NCI-H187 treated with DMSO at 0.1 percent for 48 hours (cell line): ENCODE data around the gene CCR3.

Experiments used
- DNase-seq: peaks from one replicate; lab custom pipeline; 2025; lab: John Stamatoyannopoulos, UW

Gene CCR3

DNA sequence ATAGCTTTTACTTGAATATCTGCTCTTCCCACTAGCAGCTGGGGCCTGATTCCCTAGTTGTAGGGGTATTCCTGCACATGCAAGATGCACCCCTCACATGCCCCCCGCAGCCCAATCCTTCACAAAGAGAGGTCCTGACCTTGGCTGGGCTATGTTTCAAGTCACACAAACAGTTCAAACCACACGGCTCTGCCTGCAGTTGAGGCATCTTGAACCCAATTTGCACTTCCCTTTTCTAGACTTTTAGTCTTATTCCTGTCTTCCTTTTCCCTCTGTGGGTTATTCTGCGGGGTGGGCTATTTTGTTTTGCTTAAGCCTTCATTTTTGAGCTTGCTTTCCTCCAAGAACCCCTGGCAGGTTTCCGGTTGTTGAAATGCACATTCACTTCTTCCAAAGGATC is 20.9 kb upstream of the CCR3 start:
- DNase-seq = no peak

GRCh38 chr3:46221938-46222337 is 20.3 kb upstream of the CCR3 start:
- no peak for DNase-seq

- no peak for DNase-seq
Observed at GRCh38 chr3:46222435-46223161, 19.7 kb upstream of the CCR3 start.

- no peak for DNase-seq
Observed at GRCh38 chr3:46228260-46229242, 13.7 kb upstream of the CCR3 start.

DNA sequence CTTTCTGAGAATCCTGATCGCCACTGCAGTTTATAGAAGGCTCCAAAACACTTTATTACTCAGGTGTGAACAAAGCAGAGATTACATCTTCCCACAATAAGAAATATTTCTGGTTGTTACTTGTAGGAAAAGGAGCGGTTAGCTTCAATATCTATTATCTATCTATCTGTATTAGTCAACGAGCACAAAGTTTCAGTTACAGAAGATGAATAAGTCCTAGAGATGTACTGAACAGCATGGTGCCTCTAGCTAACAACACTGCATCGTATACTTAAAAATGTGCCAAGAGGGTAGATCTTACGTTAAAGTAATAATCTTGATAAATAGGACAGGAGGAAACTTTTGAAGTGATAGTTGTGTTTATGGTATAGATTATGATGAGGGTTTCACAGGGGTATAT is 10.9 kb upstream of the CCR3 start:
- no peak for DNase-seq

DNA sequence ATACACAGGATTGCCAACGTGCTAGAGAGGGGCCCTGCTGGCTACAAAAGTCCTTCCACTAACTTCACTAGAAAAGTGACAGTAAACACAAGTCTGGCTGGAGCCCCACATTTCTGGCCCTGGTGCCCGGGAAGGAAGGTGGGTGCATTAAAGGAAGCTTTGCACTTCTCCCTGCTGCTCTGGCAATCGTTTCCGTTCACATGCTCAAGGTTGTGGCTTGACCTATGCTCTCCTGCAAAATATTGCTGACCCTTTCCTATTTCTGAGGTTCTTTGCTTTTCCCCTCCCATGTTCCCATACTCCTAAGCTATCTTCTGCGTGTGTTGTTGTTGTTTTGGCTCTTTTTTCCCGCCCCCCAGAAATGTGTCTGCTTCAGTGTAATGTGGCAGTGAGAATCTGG is 9.1 kb upstream of the CCR3 start:
- DNase-seq = no peak

DNA sequence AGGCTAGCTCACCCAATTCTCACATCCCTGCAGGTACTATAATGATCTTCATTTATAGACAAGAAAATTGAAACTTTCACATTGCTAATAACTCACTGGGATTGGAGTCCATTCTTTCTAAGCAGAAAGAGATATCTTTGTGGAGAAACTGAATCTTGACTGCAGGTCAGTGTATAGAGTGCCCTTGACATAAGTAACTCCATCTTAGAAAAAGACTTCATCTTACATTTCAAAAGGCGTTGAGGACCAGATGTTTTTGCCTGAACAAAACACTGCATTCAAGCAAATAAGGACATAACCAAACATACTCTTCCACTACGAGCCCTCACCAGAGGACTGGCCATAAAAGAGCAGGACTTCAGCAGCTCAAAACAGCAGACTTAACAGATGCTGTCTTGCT is 6.8 kb upstream of the CCR3 start:
- DNase-seq = no peak

DNA sequence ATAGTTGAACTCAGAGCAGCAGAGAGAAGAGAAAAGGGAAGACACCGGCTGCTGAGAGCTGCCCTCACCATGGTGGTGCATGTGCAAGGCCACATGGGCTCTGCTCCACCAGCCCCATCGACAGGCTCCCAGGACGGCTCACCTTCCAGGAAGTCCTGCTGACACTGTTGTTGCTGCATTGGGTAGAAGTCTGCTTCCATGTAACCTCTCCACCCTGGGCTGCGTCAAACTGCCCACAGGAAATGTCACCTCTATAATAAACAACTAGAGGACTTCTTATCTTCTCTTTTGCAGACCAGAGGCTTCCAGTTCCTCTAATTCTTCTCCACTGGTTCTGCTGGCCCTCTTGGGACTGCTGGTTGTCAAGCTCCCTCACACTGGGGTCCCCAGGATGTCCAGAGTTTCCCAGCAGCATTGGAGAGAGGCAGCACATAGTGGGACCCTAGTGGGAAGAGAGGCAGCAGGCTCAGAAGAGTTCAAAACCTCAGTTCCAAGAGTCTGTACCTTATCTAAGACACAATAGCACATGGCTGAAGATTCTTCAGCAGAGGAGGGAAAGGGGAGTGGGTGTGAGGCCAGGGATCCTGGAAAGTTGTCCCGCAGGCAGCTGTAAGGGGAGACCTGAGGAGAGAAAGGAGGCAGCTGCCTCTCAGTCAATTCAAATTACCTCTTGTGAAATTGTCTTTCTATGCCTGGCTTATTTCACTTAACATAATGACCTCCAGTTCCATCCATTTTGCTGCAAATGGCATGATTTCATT is 5.8 kb upstream of the CCR3 start:
- no peak for DNase-seq

DNA sequence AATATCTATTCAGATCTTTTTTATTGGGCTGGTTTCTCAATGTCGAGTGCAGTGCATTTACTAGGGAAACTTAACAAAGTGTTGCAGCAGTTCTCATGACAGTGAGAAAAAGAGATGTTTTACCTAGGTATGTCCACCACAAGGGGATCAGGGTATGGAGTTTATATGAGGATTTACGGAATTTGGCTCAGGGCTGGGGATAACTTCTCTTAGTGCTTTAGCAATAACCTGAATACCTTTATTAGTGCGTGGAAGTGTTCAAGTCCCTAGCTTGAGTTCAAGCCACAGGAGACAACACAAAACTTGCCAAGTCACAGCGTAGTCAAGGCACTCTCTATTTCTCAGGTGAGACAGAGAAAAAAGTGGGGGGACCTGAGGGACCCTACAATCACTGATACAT is 3.9 kb upstream of the CCR3 start:
- no peak for DNase-seq

DNA sequence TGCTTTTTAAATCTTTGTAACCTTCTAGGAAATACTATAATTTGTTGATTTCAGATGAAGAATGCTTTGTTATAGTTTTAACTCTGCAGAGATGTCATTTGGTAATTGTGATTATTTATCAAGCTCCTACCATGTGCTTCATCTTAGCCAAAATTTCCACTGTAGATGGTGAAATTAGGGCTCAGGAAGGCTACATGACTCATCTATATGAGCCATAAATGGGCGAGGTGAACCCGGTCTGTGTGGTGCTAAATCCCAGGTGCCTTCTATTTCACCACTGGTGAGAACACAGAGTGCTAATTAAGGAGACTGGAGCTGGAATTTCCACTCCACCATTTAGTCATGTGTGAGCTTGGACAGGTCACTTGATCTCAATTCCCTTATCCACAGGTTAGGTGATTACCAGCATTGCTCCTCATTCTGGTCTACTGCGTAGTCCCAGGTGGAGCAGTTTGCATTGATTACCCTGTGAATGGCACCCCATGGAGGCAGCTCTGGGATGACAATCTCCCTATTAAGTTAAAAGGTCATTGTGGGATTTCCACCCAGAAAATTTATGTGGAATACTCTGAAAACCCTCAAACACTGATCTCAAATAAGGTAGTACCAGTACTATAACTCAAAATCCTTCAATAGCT is 2.8 kb upstream of the CCR3 start:
- DNase-seq = no peak

- DNase-seq = no peak
Observed at GRCh38 chr3:46239952-46240351, 2.3 kb upstream of the CCR3 start.

GRCh38 chr3:46243560-46243959 is 1.3 kb downstream of the CCR3 start:
- no peak for DNase-seq

DNA sequence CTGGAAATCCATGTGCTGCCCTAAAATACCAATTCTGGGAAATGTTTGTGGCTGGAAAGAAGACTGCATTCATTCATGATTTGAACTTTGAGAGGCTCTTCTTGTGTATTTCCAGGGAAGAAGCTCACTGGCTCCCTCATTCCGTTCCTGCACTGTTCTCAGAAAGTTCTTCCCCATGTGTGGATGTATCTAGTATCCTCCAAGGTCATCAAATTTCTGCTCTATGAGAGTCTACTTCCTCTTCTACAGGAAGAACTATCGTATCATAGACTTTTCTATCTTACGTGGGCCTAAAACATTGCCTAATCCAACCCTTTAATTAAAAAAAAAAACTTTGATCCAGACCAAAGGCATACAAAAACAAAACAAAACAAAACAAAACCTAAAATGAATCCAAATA is 2.9 kb downstream of the CCR3 start:
- DNase-seq = no peak

GRCh38 chr3:46252980-46253379 is 10.7 kb downstream of the CCR3 start:
- no peak for DNase-seq

DNA sequence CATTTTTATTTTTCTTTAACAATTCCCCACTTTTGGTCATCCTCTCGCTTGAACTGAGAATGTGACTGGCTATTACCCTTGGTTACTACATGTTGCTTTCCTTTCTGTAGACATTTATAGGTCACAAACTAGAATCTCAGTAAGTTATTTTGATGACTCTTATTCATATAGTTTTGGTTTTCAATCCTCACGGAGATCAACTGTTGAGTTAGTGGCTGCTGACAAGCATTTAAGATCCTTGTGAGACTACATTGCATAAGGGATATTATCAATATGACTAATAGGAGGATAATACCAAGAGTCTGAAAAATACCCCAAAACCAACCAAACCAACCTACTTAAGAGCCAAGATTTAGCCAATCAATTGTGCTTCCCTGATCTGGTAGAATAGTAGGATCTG is 16.3 kb downstream of the CCR3 start:
- DNase-seq = no peak

DNA sequence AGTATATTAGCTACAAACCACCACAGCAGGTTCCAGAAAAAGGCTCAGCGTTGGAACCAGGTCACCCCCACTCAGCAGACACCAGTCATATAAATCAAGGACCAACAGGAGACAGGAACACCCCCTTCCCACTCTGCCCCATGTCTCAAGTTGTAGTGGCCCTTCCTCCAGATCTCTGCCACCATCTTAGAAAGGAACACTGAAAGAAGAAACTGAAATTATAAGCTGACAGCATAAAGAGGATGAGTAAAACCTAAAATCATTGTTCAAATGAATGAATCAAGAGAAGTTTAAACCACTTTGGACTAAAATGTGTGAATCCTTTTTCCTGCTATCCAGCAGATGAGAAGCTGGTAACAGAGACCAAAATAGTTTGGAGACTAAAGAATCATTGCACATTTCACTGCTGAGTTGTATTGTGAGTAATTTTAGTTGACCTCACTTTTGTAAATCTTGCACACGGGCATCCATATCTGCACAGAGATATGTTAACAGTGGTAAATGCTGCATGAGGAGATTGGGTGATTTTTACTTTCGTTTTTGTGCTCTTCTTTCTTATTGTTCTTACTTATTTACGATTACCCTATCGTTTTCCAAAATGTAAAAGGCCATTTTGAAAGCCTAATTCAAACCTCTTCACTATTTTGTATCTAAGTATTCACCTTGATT is 19.8 kb downstream of the CCR3 start:
- no peak for DNase-seq

DNA sequence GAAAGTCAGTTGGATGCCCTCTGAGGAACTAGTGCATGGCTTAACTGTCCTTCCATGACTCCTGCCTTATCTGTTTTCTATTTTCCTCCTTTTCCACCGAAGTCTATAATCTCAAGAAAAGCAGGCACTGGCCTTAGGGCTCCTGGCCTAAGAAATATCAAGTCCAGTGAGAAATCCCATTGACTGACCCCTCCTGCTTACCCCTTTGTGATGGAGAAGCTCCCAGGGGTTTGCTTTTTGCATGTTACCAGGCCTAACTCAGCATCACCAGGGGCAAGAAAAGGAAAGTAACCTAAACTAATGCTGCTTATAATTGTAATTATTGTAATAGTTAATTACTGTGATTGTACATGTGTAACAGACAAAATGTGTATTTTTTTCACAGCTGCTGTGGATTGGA is 21.7 kb downstream of the CCR3 start:
- DNase-seq = no peak

DNA sequence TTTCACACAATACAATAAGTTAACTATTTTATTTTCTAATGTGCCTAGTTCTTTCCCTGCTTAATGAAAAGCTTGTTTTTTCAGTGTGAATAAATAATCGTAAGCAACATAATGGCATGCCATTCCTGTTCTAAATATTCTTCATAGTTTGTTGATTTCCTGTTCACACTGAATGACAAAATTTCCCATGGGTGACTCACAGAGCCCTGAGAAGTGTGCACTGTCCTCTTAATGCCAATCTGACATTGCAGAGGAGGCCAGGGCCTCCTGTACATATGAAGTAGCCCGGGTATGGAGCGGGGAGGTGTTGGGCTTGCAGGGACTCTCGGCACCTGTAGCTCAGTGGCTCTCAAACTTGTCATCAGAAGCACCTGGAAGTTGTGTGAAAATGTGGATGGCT is 24.3 kb downstream of the CCR3 start:
- DNase-seq = no peak

GRCh38 chr3:46269556-46269955 is 27.3 kb downstream of the CCR3 start:
- DNase-seq = no peak

DNA sequence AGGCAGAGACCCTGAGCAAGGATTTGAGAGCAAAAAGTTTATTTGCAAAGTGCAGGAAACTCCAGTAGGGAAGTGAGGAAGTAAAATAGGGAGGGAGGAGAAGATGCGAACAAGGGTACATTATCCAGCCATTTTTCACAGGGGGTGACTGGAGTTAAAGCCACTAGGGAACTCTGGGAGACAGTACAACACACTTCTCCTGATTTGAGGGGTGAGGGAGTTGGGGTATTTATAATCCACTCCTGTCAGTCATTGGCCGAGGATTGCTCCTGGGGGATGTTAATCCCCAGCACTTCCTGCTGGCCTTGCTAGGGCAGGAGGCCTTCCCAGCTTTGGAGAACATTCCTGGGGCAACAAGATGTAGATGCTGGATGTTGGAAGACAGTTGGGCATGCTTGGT is 28.2 kb downstream of the CCR3 start:
- DNase-seq = no peak

DNA sequence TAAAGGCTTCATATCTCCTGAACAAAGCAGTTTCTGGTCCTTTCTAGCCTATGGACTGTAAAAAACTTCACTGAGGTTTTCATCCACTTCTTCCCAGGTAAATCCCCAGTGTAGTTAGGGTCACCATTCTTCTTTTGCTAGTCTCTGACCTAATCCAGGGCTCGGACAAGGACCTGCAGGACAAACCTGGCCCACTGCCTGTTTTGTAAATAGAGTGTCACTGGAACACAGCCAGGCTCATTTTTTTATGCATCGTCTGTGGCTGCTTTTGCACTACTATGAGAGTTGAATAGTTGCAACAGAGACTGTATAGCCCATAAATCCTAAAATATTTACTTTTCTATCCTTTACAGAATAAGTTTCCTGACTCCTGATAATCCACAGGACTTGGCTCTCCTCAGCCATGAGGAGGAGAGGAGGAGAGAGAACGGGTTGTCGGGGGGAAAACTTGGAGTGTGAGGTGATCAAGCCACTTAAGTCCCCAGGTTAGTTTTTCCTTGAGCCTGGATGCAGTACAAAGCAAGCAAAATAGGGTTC is 29.0 kb downstream of the CCR3 start:
- no peak for DNase-seq
